ENCODE measurements around the gene PFAS. TPM values are rescaled to one million over a fixed set of nuclear protein-coding genes. Genes with fewer than 3 reads are reported as not detected.

The PFAS gene
- total RNA-seq, 1 experiment from 2014 or later = 80.6 TPM

GRCh38 chr17:8224891-8225812 is 23.9 kb upstream of the PFAS start:
- DNase-seq (ENCODE audit: low read depth, low spot score) (no peak), ATAC-seq (no peak)
- H3K4me3 ChIP-seq (replicated peaks in 1 of 2; ENCODE audit: low read depth in 1 of 2, low read length in 2 of 2) = no peak overlapping the region
- H3K27ac ChIP-seq (ENCODE audit: low read depth, low read length) = no peak overlapping the region
- H3K4me2 ChIP-seq (ENCODE audit: low read length) = 0 out of 2 replicates have a peak overlapping the region, but pooled peaks have one; percentile 93
- H3K27me3 ChIP-seq (ENCODE audit: insufficient read depth, low read length) = no peaks in the 10 kb centered on the region
- intact Hi-C loops (cut with micrococcal nuclease) = loop anchor here (5.0 to 10.0 kb wide), 2 partner anchors 88 to 150 kb away; partner anchors contain the start of gene KRABD2
- H3K9ac ChIP-seq (ENCODE audit: low read length) = no peak overlapping the region
- no peaks in the 10 kb centered on the region for H4K20me1 ChIP-seq (ENCODE audit: insufficient read depth)
- ChIA-PET RAD21 (ENCODE audit: low non-redundant PET in 1 of 2, low total read pairs in 2 of 2, uncharacterized antibody in 2 of 2, unreplicated experiment in 2 of 2) (interaction anchor here in 1 of 2 experiments (1.4 kb wide), 1 partner anchor 21 kb away, joined by 3 read pairs; no protein-coding TSS in a partner anchor), CTCF (interaction anchor here (0.6 kb wide), 2 partner anchors 9 to 103 kb away, joined by 3 read pairs; no protein-coding TSS in a partner anchor), POLR2A (interaction anchor here (0.5 to 7.5 kb wide), 7 partner anchors 13 to 635 kb away, joined by 3 to 63 read pairs (median 45); partner anchors contain the start of genes AURKB, BORCS6, CTC1 and SLC25A35)
- H3K4me1 ChIP-seq (ENCODE audit: control insufficient read depth in 1 of 2, insufficient read depth in 2 of 2, low read length in 2 of 2) = peaks cover 31 to 72% of the 10 kb centered on the region in 2 experiments
- no peaks in the 10 kb centered on the region for H3K79me2 ChIP-seq (ENCODE audit: insufficient read depth, low read length)
- TF ChIP-seq FOSL1 (IDR thresholded peaks at IDR 0.05; ENCODE audit: low read depth) (no peak), ZBTB33 (IDR thresholded peaks at IDR 0.05; ENCODE audit: extremely low read depth, insufficient replicate concordance, low read length) (no peak), TCF7L2 (IDR thresholded peaks at IDR 0.05; ENCODE audit: borderline replicate concordance, extremely low read depth, insufficient read depth, insufficient read length) (no peak), ELF1 (IDR thresholded peaks at IDR 0.05; ENCODE audit: borderline replicate concordance, low read depth) (no peak), EGR1 (IDR thresholded peaks at IDR 0.05; ENCODE audit: low read depth) (no peak), SRF (IDR thresholded peaks at IDR 0.05; ENCODE audit: low read depth) (no peak), ZFX (IDR thresholded peaks at IDR 0.05) (no peak), EZH2phosphoT487 (IDR thresholded peaks at IDR 0.05; ENCODE audit: borderline replicate concordance) (no peak), POLR2A (IDR thresholded peaks at IDR 0.05; ENCODE audit: borderline replicate concordance, extremely low read depth, insufficient read depth, insufficient read length) (no peak), CBX3 (IDR thresholded peaks at IDR 0.05; ENCODE audit: low read depth) (no peak), ZNF274 (IDR thresholded peaks at IDR 0.05; ENCODE audit: low read depth, low read length) (no peak)
- H3K36me3 ChIP-seq (ENCODE audit: control insufficient read depth in 1 of 2, insufficient read depth in 2 of 2, low read length in 2 of 2) = peaks cover 13 to 22% of the 10 kb centered on the region in 2 experiments
- H3K9me3 ChIP-seq (ENCODE audit: control insufficient read depth in 1 of 2, insufficient read depth in 1 of 2, low read depth in 1 of 2, low read length in 2 of 2) = no peaks in the 10 kb centered on the region
- BruUV-seq (replicated peaks) = no TSS peak
- H2AFZ ChIP-seq (ENCODE audit: low read depth, low read length, poor library complexity, severe bottlenecking) = no peak overlapping the region
- H3K9me2 ChIP-seq (ENCODE audit: insufficient read depth) = no peaks in the 10 kb centered on the region

Measured in HCT116 (cell line).